GM18526 (cell line): ENCODE results near the gene SPATA25.

ENCODE experiments used
- POLR2A ChIP-seq: IDR thresholded peaks from 3 replicates; pipeline ENCODE4 v1.6.1; 2011; ENCODE audit not compliant: insufficient read length; ENCODE audit errors: extremely low read depth

SPATA25 gene

GRCh38 chr20:45843506-45843905, 43.9 kb downstream of the SPATA25 start:
- no peak for TF ChIP-seq POLR2A

GRCh38 chr20:45842169-45842812, 45.1 kb downstream of the SPATA25 start:
- TF ChIP-seq POLR2A, result no peak

- no peak for TF ChIP-seq POLR2A
Measured at GRCh38 chr20:45841407-45842129, 45.9 kb downstream of the SPATA25 start.

- TF ChIP-seq POLR2A, result no peak
Measured at GRCh38 chr20:45840700-45841198, 46.7 kb downstream of the SPATA25 start.

GRCh38 chr20:45836841-45837240, 50.6 kb downstream of the SPATA25 start:
- TF ChIP-seq POLR2A, result no peak
